Transverse colon (tissue), 4 donors: ENCODE results near the gene HIP1.

ENCODE experiments used
- CTCF ChIP-seq, 5 experiments: fragments of 200-600 bp in 3 of 5; fragments of 450-650 bp in 2 of 5; sonication (generic) in 3 of 5; IDR thresholded peaks; 1 replicate in 2 of 5; 2 replicates in 3 of 5; pipeline ENCODE4 v1.5.1; 2016 to 2017; ENCODE audit warnings: antibody characterized with exemption in 5 of 5, inconsistent platforms in 3 of 5, mild to moderate bottlenecking in 2 of 5, moderate library complexity in 1 of 5
- EP300 ChIP-seq: sonication (generic); formaldehyde crosslinking; IDR thresholded peaks from one replicate; pipeline ENCODE4 v1.6.1; 2017; ENCODE audit warnings: antibody characterized with exemption, low read depth
- POLR2AphosphoS5 ChIP-seq, 3 donors: sonication (generic); formaldehyde crosslinking; IDR thresholded peaks; one replicate each; pipeline ENCODE4 v1.6.1; 2016; ENCODE audit warnings: antibody characterized with exemption in 3 of 3

- TF ChIP-seq CTCF (IDR thresholded peaks at IDR 0.05) = no peak
- no peak for TF ChIP-seq POLR2AphosphoS5 (IDR thresholded peaks at IDR 0.05)
- TF ChIP-seq EP300 = no peak
These were observed 82.0 kb downstream of the HIP1 start for GRCh38 chr7:75656740-75657139.
